GM10266 (cell line): ENCODE results near the gene SDHC.
"Not testable (repeated sequence)": the region's sequence is repeated elsewhere in the genome, so short reads cannot be mapped to it uniquely, and the experiment has no call there.

Experiments used
- DNase-seq: peaks from one replicate; pipeline ENCODE4 v3.0.0; 2012; ENCODE audit errors: extremely low spot score
- CTCF ChIP-seq: IDR thresholded peaks from 2 replicates; pipeline ENCODE4 v1.5.1; 2012; ENCODE audit warnings: mild to moderate bottlenecking, low read depth; ENCODE audit not compliant: control insufficient read depth, insufficient read depth; ENCODE audit errors: missing control alignments

The SDHC gene

DNA sequence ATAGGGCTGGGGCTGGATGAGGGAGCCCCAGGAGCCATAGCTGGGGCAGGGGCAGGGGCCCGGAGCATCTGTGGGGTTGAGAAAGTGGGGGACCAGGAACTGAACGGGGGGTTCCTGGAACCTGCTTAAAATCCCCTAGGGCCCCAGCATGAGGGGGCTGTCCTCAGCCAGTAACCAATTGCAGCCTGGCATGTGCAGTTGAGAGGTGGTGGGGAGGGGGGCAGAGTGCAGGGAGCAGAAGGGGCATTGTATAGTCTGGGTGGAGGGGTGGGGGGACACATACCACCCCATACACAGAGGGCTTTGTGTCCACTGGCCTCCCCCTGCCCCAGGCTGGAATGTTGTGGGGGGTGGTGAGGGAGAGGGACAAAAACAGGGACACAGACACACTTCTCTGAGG lies 4.3 kb upstream of the SDHC start, which contains the start of gene MPZ:
Gene MPZ, minus strand, starts transcription at position 101 of the 400 bp plus-strand sequence. Its CDS starts 63 bp downstream, at position 38.
- no peak for TF ChIP-seq CTCF
- no peak for DNase-seq

DNA sequence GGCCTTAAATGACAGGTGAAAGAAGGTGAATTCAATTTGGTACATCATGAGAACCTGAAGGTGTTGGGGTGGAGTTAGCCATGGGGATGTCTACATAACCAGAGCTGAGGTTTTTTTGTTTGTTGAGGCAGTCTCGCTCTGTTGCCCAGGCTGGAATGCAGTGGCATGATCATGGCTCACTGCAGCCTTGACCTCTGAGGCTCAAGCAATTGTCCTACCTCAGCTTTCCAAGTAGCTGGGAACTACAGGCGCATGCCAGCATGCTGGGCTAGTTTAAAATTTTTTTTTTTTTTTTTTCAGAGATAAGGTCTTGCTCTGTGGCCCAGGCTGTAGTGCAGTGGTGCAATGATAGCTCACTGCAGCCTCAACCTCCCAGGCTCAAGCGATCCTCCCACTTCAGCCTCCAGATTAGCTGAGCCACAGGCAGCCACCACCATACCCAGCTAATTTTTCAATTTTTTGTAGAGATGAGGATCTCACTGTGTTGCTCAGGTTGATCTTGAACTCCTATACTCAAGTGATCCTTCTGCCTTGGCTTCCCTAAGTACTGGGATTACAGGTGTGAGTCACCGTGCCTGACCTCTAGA lies 2.5 kb upstream of the SDHC start:
- no peak for DNase-seq
- no peak for TF ChIP-seq CTCF

GRCh38 chr1:161313554-161314200 lies 504 bp upstream of the SDHC start:
- no peak for TF ChIP-seq CTCF
- DNase-seq, result no peak

- not testable (repeated sequence) for DNase-seq
Observed at GRCh38 chr1:161315841-161316674, 1.9 kb downstream of the SDHC start.

GRCh38 chr1:161324020-161324419 lies 9.8 kb downstream of the SDHC start:
- no peak for DNase-seq
- no peak for TF ChIP-seq CTCF

DNA sequence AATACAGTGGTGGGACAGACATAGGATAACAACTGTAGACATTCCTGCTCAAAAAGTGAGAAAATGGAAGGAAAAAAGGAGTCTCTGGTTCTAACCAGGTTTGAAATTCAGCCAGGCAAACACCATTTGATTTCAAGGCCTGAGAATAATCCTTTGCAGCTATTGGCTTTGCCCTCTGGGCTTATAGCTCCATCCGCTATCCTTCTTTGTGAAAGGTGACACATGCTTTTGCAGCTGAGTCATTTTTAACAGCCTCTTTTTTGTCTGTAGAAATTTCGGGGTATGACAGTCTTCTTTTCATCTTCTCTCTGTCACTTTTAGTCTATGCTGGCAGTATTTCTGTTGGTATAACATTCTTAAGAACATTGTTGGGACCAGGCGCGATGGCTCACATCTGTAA lies 16.2 kb downstream of the SDHC start:
- DNase-seq, result no peak
- no peak for TF ChIP-seq CTCF

GRCh38 chr1:161333166-161333565 lies 19.0 kb downstream of the SDHC start:
- no peak for DNase-seq
- no peak for TF ChIP-seq CTCF
